T-helper 9 cell (primary cell): ENCODE measurements around the gene MYOZ2.

ENCODE experiments used
- DNase-seq: peaks from one replicate; pipeline ENCODE4 v3.0.0-alpha.2; 2020
- total RNA-seq, 2 donors: gene quantifications; one replicate each; lab custom pipeline; 2026; lab: John Stamatoyannopoulos, UW

MYOZ2 gene
- total RNA-seq, result 0 reads per million in 2 donors

- DNase-seq, result no peak
Observed at GRCh38 chr4:119135721-119136121, at the start of gene MYOZ2. Gene MYOZ2, plus strand, starts transcription at chr4:119135832. Its CDS starts 694 bp downstream, at chr4:119136526.

- no peak for DNase-seq
Observed at GRCh38 chr4:119087121-119087520, 48.5 kb upstream of the MYOZ2 start.

DNA sequence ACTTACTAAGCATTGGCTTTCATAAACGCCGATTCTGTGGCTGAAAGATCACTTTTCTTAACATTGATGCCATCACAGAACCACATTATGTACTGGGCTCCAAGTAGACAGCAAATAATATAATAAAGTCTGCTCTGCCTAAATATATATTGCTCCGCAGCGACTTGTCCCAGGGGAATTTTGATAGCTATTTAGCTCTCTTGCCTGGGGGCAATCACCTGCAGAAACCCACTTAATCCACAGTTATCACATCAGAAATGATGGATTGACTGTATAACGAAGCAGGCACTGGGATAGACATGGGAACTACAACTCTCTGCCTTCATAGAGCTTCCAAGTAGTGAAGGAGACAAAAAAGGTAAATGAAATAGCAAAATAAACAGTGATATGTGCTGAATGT is 48.0 kb upstream of the MYOZ2 start:
- DNase-seq, result no peak

- DNase-seq, result no peak
Observed at GRCh38 chr4:119093042-119093827, 42.4 kb upstream of the MYOZ2 start.

DNA sequence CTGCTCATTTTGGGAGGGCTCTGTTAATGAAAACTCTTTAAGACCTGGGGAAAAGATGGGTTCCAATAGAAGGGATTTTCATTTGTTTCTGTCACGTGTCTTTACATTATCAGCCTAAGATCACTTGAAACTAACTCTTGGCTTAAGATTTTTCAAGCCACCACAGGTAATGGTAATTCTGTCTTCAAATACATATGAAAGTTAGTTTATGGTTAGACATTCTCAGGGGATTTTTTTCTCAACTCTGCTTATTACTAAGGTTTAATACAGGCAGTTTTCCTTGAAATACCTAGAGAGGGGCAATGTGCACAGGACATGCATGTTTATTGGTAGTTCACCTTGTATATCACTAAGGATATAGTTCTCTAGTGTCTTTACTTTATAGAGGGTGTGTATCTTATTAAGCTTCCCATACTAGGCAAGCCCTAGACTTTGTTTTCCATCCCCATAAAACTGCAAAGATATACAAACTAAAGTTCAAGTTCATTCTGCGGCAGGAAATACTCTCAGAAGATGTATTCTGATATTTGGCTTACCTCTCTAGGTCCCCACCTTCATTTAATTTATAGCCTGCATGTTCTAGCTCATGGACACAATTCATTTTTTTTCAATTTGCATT is 38.2 kb upstream of the MYOZ2 start:
- DNase-seq, result no peak

DNA sequence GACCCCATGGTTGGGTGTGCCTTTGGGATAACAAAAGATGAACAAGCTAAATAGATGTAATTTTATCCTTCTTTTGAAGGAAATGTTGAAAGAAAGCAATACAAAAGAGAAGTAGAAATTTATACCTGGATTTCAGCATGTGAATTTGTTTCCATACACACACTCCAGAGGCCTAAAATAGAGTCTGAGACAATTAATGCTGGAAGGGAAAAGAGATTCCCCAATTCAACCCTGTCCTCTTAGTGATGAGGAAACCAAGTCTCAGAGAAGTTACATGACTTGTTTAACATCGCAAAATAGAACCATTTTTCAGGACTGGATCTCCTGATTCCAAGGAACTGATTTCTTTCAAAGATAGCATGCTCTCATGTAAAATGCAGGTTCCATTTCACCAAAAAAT is 37.3 kb upstream of the MYOZ2 start:
- DNase-seq, result no peak

GRCh38 chr4:119099227-119099810 is 36.3 kb upstream of the MYOZ2 start:
- DNase-seq, result no peak

DNA sequence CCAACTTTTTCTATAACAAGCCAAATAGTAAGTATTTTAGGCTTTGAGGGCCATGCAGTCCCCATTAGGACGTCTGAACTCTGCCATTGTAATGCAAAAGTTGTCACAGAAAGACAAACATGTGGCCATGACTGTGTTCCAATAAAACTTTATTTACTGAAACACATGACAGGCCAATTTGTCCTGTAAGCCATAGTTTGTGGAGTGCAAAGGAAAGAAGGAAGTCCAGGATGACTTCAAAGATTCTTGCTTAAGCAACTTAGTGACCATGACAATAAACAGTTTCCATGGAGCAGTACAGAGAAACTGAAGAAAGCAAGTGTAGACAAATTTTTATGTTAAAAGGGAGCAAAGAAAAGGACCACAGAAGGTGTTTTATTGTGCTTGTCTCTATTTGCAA is 35.0 kb upstream of the MYOZ2 start:
- no peak for DNase-seq

- DNase-seq, result no peak
Observed at GRCh38 chr4:119103263-119103662, 32.4 kb upstream of the MYOZ2 start.

- DNase-seq, result no peak
Observed at GRCh38 chr4:119104644-119105273, 30.9 kb upstream of the MYOZ2 start.

- no peak for DNase-seq
Observed at GRCh38 chr4:119105605-119106004, 30.0 kb upstream of the MYOZ2 start.

DNA sequence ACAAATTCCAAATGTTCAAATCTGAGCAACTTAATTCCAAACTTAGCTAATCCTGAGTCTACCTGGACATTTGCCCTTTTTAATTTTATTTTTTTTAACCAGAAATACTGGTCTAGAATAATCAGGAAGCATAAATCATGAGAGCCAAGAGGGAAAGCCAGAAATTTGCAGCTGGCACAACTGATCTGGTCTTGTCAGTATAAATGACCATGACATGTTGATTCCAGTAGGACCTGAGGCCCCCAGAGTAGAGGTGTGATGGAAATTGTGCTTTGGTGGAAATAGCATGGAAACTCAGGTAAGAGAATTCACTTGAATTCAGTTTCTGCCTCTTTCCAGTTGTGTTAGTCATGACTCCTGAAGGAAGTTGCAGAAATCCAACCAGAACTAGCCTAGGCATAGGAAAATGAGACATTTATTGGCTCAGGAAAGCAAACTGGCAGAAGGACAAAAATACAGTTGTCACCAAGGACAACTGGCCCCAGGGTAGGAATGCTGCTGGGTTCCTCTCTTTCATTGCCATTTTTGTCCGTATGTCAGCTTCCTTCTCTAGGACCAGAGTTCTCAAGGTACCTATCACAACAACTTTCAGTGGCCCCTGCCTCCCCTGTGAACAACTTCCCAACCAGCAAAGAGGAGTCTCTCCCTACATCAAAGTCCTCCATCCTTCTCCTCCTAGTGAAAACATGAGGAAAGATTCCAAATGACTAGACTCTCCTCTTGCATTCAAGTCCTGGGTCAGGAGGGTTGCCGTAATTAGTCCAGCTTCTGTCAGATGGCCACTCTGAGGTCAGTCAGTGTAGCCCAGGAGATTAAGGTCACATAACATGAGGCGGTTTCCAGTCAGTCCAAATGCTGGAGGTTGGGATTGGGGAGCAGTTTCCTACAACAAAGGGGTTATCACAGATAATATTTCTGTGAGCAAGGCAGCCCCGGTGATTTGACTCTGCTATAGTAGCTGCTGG is 29.3 kb upstream of the MYOZ2 start:
- DNase-seq, result no peak

DNA sequence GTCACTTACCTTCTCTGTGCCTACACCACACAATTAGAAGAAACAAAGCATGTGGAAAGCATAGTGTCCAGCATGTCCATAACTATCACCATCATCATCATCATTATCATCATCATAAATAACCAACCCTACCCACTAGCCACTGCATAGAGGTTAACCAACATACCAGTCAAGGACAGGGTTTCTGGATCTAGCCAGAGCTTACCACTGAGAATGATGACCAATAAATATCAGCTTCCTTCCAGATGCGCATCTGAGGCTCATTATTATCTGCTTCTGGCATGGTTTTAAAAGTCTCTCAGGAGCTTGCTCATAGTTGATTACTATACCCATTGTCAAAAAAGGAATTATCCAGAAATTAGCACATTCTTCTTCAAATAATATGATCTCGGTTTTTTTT is 25.5 kb upstream of the MYOZ2 start:
- no peak for DNase-seq

- no peak for DNase-seq
Observed at GRCh38 chr4:119111296-119111695, 24.3 kb upstream of the MYOZ2 start.

GRCh38 chr4:119113033-119113655 is 22.5 kb upstream of the MYOZ2 start:
- no peak for DNase-seq

GRCh38 chr4:119116021-119116420 is 19.6 kb upstream of the MYOZ2 start:
- no peak for DNase-seq

- no peak for DNase-seq
Observed at GRCh38 chr4:119116925-119117900, 18.4 kb upstream of the MYOZ2 start.

DNA sequence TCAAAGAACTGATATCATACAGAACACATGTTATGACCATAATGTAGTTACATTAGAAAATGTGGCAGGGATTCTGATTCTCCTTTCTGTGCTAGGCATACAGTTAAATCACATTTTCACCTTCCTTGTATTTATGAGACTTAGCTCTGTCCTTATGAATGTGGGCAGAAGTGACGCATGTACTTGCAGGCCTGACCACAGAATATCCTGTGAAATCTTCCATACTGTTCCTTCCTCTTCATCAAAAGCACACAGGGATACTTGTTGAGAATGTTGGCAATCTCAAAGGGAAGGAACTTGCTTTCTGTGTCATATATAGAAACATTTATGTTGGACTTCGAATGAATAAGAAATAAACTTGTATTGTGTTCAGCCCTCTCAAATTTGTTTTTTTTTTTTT is 17.2 kb upstream of the MYOZ2 start:
- no peak for DNase-seq

- no peak for DNase-seq
Observed at GRCh38 chr4:119124352-119124751, 11.3 kb upstream of the MYOZ2 start.

DNA sequence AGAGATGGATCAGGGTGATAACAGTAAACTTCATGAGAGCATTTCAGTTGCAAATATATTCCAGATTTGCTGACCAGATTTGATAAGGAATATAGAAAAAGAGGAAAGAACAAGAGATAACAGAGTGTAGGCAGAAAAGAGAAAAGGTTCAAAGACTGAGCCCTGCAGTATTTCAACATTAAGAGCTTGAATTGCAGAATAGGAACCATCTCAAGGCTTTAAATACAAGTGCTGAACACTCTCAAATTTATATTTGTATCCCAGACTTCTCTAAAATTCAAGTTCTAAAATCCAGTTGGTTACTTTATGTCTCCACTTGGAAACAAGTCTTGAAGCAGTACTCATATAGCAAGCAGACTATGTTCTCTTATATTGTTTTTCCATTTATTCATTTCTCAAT is 9.7 kb upstream of the MYOZ2 start:
- DNase-seq, result no peak

DNA sequence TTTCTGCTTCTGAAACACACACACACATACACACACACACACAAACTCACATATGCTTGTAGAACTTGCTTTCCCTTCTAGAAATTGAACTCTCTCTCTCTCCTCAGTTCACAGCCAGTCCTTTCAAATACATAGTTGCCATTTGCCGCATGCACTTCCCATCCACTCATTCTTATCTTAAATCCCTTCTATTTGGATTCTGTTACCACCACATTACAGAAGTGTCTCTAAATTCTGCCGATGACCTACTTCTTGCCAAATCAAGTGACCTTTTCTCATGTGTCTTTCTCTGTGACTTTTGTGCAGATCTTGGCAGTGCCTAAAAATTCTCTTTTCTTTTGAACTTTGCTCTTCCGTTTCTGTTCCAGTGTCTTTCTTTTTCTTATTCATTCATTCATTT is 7.5 kb upstream of the MYOZ2 start:
- DNase-seq, result no peak
